ENCODE data around the gene VANGL2. TPM values are rescaled to one million over a fixed set of nuclear protein-coding genes. Genes with fewer than 3 reads are reported as not detected.

Gene VANGL2
- total RNA-seq, 4 donors from 2014 or later: 1.2 to 5.8 (median 3.7) TPM

DNA sequence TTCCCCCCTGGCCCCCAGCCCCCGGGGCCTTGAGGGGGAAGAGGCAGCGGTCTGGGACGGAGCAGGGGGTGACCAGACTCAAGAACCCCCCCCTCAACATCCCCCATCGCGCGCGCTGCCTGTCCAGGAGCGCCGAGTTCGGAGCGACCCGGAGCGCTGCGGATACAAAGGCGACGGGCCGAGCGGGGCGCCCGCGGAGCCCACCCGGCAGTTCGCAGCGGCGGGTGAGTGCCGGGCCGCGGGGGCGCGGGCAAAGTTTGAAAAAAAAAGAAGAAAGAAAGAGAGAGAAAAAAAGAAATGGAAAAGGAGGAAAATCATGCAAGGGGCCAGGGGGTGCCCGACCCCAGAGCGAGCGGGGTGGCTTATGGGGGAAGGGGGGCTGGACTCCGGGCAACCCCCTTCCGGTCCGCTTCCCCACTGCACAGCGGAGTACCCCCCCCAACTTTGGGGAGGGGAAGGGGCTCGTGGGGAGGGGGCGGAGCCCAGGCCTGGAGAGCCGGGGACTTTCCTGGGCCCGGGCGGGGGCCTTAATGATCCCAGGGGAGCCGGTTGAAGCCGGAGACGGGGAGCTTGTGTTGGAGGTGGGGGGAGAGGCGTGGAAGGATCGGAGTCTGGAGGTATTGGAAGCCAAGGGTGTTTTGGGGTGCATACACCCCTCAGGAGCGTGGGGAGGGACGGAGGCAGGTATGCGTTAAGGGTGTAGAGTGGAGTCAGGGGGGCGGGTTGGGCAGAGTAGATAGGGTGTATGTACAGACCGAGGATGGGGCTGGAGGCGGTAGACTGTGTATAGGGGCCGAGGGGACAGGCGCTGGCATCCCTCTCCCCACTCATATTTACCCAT, 502 bp downstream of the VANGL2 start:
- Histone ChIP-seq H3K27me3 (peaks cover 0 to 4% (median 0%) of the 10 kb centered on the region in 4 donors), H3K4me1 (peaks cover 11 to 33% (median 29%) of the 10 kb centered on the region in 4 donors), H3K36me3 (no peaks in the 10 kb centered on the region), H3K9me3 (no peaks in the 10 kb centered on the region), H3K27ac (replicated peaks in 1 of 4) (peak overlapping the region; percentile 36 to 78 (median 68)), H3K4me3 (peak overlapping the region; percentile 70 to 87 (median 85))
- no peak for DNase-seq (ENCODE audit: extremely low spot score)
- WGBS: 5% methylated on average over 48 of the region's 55 CpGs
- intact Hi-C loops (cut with DNase I): no loop called here
- TF ChIP-seq, protein P1, sequence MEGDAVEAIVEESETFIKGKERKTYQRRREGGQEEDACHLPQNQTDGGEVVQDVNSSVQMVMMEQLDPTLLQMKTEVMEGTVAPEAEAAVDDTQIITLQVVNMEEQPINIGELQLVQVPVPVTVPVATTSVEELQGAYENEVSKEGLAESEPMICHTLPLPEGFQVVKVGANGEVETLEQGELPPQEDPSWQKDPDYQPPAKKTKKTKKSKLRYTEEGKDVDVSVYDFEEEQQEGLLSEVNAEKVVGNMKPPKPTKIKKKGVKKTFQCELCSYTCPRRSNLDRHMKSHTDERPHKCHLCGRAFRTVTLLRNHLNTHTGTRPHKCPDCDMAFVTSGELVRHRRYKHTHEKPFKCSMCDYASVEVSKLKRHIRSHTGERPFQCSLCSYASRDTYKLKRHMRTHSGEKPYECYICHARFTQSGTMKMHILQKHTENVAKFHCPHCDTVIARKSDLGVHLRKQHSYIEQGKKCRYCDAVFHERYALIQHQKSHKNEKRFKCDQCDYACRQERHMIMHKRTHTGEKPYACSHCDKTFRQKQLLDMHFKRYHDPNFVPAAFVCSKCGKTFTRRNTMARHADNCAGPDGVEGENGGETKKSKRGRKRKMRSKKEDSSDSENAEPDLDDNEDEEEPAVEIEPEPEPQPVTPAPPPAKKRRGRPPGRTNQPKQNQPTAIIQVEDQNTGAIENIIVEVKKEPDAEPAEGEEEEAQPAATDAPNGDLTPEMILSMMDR (IDR thresholded peaks at IDR 0.05): no peak
- TF ChIP-seq POLR2A (IDR thresholded peaks at IDR 0.05; ENCODE audit: low read depth): no peak
- TF ChIP-seq POLR2AphosphoS5 (IDR thresholded peaks at IDR 0.05): no peak
- TF ChIP-seq EP300 (IDR thresholded peaks at IDR 0.05): no peak

DNA sequence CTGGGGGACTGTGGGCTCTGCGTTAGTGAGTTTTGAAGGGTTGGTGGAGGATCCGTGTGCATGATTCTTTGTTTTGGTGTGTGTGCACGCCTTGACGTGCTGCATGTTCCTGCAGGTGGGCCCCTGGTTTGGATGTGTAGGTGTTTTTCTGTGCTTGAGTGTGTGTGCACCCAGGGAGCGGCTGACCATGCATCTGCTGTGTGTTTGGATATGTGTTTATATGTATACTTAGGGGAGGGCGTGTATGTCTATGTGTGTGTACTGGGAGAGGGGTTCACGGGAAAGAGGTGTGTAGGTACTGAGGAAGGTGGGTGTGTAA, 1.1 kb downstream of the VANGL2 start:
- Histone ChIP-seq H3K4me3 (peak overlapping the region; percentile 70 to 87 (median 85)), H3K36me3 (no peaks in the 10 kb centered on the region), H3K27ac (replicated peaks in 1 of 4) (peak overlapping the region in 3 of 4 donors; percentile 68 to 78 (median 69)), H3K27me3 (peaks cover 0 to 4% (median 0%) of the 10 kb centered on the region in 4 donors), H3K4me1 (peaks cover 11 to 33% (median 29%) of the 10 kb centered on the region in 4 donors), H3K9me3 (no peaks in the 10 kb centered on the region)
- WGBS: 42% methylated on average over 7 of the region's 7 CpGs
- intact Hi-C loops (cut with DNase I): no loop called here
- no peak for TF ChIP-seq POLR2AphosphoS5 (IDR thresholded peaks at IDR 0.05)
- TF ChIP-seq, protein P1 (IDR thresholded peaks at IDR 0.05): no peak
- TF ChIP-seq POLR2A (IDR thresholded peaks at IDR 0.05; ENCODE audit: low read depth): no peak
- no peak for TF ChIP-seq EP300 (IDR thresholded peaks at IDR 0.05)
- no peak for DNase-seq (ENCODE audit: extremely low spot score)

DNA sequence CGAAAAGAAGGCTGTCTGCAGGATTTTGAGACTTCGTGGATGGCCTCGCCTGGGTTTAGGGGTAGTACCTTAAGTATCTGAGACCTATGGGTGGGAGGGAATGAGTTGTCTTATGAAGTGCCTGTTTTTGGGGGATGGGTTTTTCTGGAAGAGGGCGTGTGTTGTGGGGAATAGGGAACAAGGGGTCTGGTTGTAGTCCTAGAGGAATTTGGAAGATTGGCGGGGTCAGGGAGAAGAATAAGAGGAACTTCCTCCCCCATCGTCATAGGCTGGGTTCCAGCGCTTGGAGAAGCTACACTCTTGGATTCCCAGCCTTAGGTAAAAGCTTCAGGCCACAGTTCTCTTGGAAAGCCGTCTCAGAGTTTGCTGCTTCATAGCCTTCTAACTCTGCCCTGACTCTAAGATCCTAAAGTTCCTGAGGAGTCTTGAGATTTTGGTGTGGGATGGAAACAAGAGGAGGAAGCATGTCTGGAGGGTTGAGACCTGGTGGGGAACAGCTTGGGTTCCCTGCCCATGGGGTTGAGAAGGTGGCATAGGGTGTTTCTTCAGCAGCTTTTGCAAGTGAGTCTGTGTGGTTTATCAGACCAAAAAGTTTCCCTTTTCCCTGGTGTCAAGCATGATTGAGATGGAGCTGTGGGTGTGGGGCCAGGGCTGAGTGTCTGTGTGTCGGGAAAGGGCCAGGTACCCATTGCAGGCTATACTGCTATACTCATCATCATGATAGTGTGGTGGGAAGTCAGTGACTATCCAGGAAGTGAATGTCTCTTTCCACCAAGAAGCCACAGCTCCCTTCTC, 1.8 kb downstream of the VANGL2 start:
- Histone ChIP-seq H3K27ac (replicated peaks in 1 of 4) (no peak overlapping the region), H3K9me3 (no peaks in the 10 kb centered on the region), H3K27me3 (peaks cover 0 to 4% (median 0%) of the 10 kb centered on the region in 4 donors), H3K4me1 (peaks cover 11 to 33% (median 29%) of the 10 kb centered on the region in 4 donors), H3K36me3 (no peaks in the 10 kb centered on the region), H3K4me3 (peak overlapping the region in 3 of 4 donors; percentile 85 to 87 (median 85))
- 71% methylated on average over 9 of the region's 9 CpGs for WGBS
- TF ChIP-seq, protein P1 (IDR thresholded peaks at IDR 0.05): no peak
- TF ChIP-seq EP300 (IDR thresholded peaks at IDR 0.05) (no peak), POLR2A (IDR thresholded peaks at IDR 0.05; ENCODE audit: low read depth) (no peak)
- DNase-seq (ENCODE audit: extremely low spot score): no peak
- intact Hi-C loops (cut with DNase I): no loop called here

DNA sequence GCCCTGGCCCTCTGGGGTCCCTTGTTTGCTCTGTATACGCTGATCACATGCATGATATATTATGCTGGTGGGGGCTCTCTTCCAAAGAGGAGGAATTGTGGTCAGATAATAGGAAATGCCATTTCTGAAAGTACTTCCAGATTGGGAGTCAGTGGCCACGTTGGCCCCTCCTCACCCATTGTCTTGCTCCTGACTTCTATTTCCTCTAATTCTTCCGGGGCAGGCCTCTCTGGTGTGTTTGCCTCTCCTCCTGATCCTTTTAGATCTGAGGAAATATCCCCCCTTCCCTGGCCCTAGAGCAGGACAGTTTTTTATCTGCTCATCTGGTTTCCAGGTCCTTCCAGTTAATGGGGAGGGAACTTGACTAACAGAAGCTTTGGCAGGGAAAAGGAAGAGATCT, 2.9 kb downstream of the VANGL2 start:
- intact Hi-C loops (cut with DNase I): no loop called here
- Histone ChIP-seq H3K4me1 (peaks cover 11 to 42% (median 32%) of the 10 kb centered on the region in 4 donors), H3K36me3 (no peaks in the 10 kb centered on the region), H3K27ac (replicated peaks in 1 of 4) (no peak overlapping the region), H3K27me3 (peaks cover 0 to 4% (median 0%) of the 10 kb centered on the region in 4 donors), H3K4me3 (no peak overlapping the region), H3K9me3 (no peaks in the 10 kb centered on the region)
- no peak for TF ChIP-seq EP300 (IDR thresholded peaks at IDR 0.05)
- no peak for TF ChIP-seq POLR2A (IDR thresholded peaks at IDR 0.05; ENCODE audit: low read depth)
- TF ChIP-seq POLR2AphosphoS5 (IDR thresholded peaks at IDR 0.05): no peak
- TF ChIP-seq, protein P1 (IDR thresholded peaks at IDR 0.05): no peak
- 71% methylated on average over 3 of the region's 3 CpGs for WGBS
- DNase-seq (ENCODE audit: extremely low spot score): no peak
